Stimulated activated CD8-positive, alpha-beta memory T cell treated with anti-CD3 and anti-CD28 coated beads, Interleukin-15, amount 100 ng/mL, for 48 hours (primary cell): ENCODE measurements around the gene BTAF1.
"Not testable (repeated sequence)": the region's sequence is repeated elsewhere in the genome, so short reads cannot be mapped to it uniquely, and the experiment has no call there.

Experiments used
- DNase-seq, 2 donors: peaks; one replicate each; pipeline ENCODE4 v3.0.0-alpha.2; 2020; ENCODE audit warnings: low read depth in 2 of 2

BTAF1 gene

DNA sequence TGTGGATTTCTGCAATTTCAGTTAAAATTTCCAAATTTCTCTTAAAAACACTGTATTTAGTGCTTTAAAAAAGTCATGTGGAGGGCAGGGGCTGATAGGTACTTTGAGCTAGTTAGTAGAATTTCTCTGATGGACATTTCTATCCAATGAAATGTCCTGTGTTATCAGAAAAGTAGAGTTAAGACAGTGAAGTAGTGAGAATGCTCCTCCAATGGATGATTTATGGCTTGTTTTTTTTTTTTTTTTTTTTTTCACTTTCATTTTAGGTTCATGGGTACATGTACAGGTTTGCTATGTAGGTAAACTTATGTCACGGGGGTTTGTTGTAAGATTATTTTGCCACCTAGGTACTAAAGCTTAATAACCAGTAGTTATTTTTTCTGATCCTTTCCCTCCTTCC is 55.0 kb downstream of the BTAF1 start:
- no peak for DNase-seq

DNA sequence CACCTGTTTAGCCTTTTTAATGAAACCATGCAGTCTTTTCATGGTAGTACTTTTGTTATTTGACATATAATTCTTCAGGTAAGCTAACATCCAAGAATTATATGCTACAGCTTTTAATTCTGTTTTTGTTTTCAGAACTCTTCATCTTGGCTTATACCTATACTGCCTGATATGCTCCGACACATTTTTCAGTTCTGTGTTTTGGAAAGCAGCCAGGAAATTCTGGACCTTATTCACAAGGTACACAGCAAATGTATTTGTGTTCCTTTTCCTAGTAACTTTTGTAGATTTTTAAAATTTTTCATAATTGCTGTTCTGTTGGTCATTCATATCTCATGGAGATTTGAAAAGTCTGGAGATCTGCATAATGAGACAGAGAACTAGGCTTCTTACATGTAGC is 56.7 kb downstream of the BTAF1 start:
- DNase-seq, result no peak

- no peak for DNase-seq
Measured at GRCh38 chr10:91983416-91983815, 59.8 kb downstream of the BTAF1 start.

GRCh38 chr10:91987397-91988037 is 63.9 kb downstream of the BTAF1 start:
- DNase-seq, result no peak

DNA sequence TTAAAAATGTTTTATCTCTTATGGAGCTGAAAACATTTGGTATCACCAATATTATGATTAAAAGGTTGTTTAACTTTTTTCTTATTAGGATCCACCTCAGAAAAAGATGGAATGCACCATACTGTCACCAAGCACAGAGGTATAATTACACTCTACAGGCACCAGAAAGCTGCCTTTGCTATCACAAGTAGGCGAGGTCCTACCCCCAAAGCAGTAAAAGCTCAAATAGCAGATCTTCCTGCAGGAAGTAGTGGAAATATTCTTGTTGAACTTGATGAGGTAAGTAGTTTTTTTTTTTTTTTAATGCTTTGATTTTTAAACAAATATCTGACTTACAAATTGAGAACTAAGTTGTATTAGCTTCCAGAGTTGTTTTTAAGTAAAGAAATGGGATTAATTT is 68.5 kb downstream of the BTAF1 start:
- DNase-seq, result no peak

DNA sequence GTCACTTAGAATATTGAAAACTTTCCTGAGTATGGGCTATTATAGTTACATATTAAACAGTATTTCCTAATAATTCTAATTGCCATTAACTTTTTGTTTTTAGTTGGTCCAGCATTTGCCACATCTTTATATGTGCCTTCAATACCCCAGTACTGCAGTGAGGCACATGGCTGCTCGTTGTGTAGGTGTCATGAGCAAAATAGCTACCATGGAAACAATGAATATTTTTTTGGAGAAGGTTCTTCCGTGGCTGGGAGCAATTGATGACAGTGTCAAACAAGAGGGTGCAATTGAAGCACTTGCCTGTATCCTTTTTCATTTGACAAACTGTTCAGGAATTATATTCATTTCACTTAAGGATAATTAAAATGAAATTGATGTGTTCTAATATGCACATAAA is 72.7 kb downstream of the BTAF1 start:
- no peak for DNase-seq

- no peak for DNase-seq
Measured at GRCh38 chr10:92001581-92001980, 78.0 kb downstream of the BTAF1 start.

GRCh38 chr10:92001995-92002394 is 78.4 kb downstream of the BTAF1 start:
- DNase-seq, result no peak

DNA sequence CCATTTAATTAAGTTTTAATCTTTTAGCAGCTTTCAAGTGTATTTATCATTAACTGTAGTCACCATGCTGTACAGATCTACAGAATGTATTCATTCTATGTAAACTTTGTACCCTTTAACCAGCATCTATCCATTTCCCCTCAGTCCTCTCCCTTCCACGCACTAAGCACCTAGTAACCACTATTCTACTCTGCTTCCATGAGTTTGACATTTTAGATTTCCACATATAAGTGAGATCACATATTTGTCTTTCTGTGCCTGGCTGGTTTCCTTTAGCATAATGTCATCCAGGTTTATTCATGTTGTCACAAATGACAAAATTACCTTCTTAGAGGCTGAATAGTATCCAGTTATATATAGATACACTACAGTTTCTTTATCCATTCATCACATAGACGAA is 79.7 kb downstream of the BTAF1 start:
- no peak for DNase-seq

- no peak for DNase-seq
Measured at GRCh38 chr10:92005978-92006377, 82.4 kb downstream of the BTAF1 start.

DNA sequence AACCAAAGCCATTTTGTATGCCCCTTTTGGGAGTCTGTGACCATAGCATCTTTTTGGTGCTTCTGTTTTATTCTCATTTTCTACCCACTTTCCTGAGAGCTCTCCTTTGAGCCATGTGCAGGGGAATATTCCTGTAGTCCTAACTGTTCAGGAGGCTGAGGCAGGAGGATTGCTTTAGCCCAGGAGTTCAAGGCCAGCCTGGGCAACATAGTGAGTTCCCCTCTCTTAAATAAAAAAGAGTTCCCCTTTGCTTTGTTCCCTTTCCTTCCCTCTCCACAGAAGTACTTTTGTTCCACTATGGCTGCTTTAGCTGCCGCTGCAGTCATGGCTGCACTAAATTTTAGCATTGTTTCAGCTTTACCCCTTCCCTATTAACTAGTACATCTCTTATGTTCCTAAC is 85.9 kb downstream of the BTAF1 start:
- no peak for DNase-seq

GRCh38 chr10:92010047-92010735 is 86.6 kb downstream of the BTAF1 start:
- DNase-seq, result no peak

- DNase-seq, result no peak
Measured at GRCh38 chr10:92011560-92012214, 88.1 kb downstream of the BTAF1 start.

GRCh38 chr10:92014620-92015019 is 91.0 kb downstream of the BTAF1 start:
- no peak for DNase-seq

GRCh38 chr10:92024700-92025099 is 101.1 kb downstream of the BTAF1 start:
- no peak for DNase-seq

DNA sequence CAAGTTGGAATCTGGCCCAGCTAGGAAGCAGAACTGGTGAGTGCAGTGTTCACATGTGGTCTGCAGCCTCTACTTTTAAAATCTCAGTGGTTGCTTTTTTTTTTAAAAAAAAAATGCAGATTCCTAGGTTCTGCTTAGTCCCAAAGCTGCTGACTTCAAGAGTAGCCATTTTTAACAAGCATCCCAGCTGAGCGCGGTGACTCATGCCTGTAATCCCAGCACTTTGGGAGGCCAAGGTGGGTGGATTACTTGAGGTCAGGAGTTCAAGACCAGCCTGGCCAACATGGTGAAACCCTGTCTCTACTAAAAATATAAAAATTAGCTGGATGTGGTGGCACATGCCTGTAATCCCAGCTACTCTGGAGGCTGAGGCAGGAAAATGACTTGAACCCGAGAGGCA is 101.8 kb downstream of the BTAF1 start:
- not testable (repeated sequence) for DNase-seq

DNA sequence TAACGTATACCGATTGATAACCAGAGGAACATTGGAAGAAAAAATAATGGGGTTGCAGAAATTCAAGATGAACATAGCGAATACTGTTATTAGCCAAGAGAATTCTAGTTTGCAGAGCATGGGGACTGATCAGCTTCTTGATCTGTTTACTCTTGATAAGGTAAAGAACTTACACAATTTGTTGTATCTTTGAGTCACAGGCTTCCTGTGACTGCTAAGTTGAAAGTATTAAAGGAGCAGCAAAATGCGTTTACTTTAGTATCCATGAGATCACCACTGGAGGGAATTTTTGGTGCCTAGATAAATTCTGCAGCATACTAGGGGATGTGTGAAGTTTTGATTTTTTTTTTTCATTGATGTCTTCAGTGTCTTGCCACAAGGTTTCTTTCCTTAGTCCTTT is 103.6 kb downstream of the BTAF1 start:
- DNase-seq, result no peak

GRCh38 chr10:92031580-92031979 is 108.0 kb downstream of the BTAF1 start:
- no peak for DNase-seq

DNA sequence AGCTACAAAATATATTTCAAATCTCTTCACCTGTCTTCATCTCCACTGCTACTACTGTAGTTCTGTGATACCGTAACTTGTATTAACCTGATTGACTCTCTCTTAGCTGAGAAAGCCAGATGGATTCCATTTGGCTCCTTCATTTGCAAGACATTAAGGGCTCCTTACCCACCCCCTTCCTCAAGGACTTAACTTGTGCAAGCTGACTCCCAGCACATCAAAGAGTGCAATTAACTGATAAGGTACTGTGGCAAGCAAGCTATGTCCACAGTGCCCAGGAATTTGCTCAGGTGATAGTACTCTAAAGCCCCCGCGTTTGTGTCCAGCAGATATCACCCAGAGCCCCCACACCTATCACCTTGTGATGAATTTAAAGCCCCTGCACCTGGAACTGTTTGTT is 109.5 kb downstream of the BTAF1 start:
- DNase-seq, result not testable (repeated sequence)

GRCh38 chr10:92038949-92039348 is 115.4 kb downstream of the BTAF1 start:
- no peak for DNase-seq

DNA sequence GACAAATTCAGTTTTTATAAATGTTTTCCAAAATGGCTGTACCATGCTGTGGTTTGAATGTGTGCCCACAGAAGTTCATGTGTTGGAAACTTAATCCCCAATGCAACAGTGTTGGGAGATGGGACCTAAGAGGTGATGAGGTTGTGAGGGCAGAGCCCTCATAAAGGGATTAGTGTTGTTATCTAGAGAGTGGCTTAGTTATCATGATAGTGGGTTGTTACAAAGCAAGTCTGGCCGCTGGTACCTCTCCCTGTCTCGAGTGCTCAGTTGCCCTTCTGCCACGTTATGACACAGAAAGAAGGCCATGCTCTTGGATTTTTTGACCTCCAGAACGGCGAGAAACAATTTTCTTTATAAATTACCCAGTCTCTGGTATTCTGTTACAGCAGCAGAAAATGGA is 119.0 kb downstream of the BTAF1 start:
- no peak for DNase-seq

GRCh38 chr10:92045641-92046106 is 122.1 kb downstream of the BTAF1 start:
- DNase-seq, result no peak

- DNase-seq, result no peak
Measured at GRCh38 chr10:92047215-92047614, 123.6 kb downstream of the BTAF1 start.
